ENCODE results near the gene FANCI. TPM values are rescaled to one million over a fixed set of nuclear protein-coding genes. Genes with fewer than 3 reads are reported as not detected.

The FANCI gene
- total RNA-seq, 2 experiments from 2014 or later = 6.1 to 7.1 TPM

GRCh38 chr15:89362203-89363101 lies 118.7 kb downstream of the FANCI start:
- no peaks in the 10 kb centered on the region for H3K36me3 Mint-ChIP-seq (ENCODE audit: low read depth)
- Histone ChIP-seq H3K4me3 (ENCODE audit: low read length) (no peak overlapping the region), H3K36me3 (ENCODE audit: insufficient read depth, low read length) (no peaks in the 10 kb centered on the region), H3K9me3 (ENCODE audit: control insufficient read depth in 1 of 2, insufficient read depth in 1 of 2, low read length in 2 of 2) (peaks cover 0 to 62% of the 10 kb centered on the region in 2 experiments), H3K4me1 (ENCODE audit: insufficient read depth, low read length) (peaks cover 45% of the 10 kb centered on the region), H3K27me3 (ENCODE audit: control insufficient read depth in 1 of 2, insufficient read depth in 2 of 2, low read length in 2 of 2) (peaks cover 90 to 92% of the 10 kb centered on the region in 2 experiments), H3K27ac (ENCODE audit: low read depth in 1 of 2, low read length in 2 of 2) (no peak overlapping the region)
- no peak for TF ChIP-seq CTCF (IDR thresholded peaks at IDR 0.05)
- POLR2A ChIA-PET = no interaction called here
- intact Hi-C loops (cut with DNase I, micrococcal nuclease) = no loop called here
- no peak overlapping the region for H3K4me3 Mint-ChIP-seq
- H3K27ac Mint-ChIP-seq = no peak overlapping the region
- DNase-seq (peak in 4 of 14 experiments; percentile 22 to 58 (median 38)), ATAC-seq (ENCODE audit: poor library complexity) (no peak)
- peaks cover 89% of the 10 kb centered on the region for H3K27me3 Mint-ChIP-seq
- H3K9me3 Mint-ChIP-seq = no peaks in the 10 kb centered on the region
- peaks cover 17% of the 10 kb centered on the region for H3K4me1 Mint-ChIP-seq (ENCODE audit: low read depth)
- CTCF ChIA-PET = no interaction called here

- no peak for ATAC-seq (ENCODE audit: poor library complexity)
- no peak for TF ChIP-seq CTCF (IDR thresholded peaks at IDR 0.05)
These were observed 119.4 kb downstream of the FANCI start for GRCh38 chr15:89363133-89363532.

GRCh38 chr15:89363770-89364169 lies 120.0 kb downstream of the FANCI start:
- no peak overlapping the region for H3K4me3 ChIP-seq (ENCODE audit: low read length)
- Mint-ChIP-seq H3K27me3 (peaks cover 81% of the 10 kb centered on the region), H3K4me3 (no peak overlapping the region), H3K27ac (no peak overlapping the region), H3K9me3 (no peaks in the 10 kb centered on the region), H3K4me1 (ENCODE audit: low read depth) (peaks cover 17% of the 10 kb centered on the region), H3K36me3 (ENCODE audit: low read depth) (no peaks in the 10 kb centered on the region)
- intact Hi-C loops (cut with DNase I, micrococcal nuclease) = no loop called here
- no peak overlapping the region for H3K27ac ChIP-seq (ENCODE audit: low read depth in 1 of 2, low read length in 2 of 2)
- DNase-seq (no peak), ATAC-seq (ENCODE audit: poor library complexity) (no peak)
- peaks cover 47% of the 10 kb centered on the region for H3K4me1 ChIP-seq (ENCODE audit: insufficient read depth, low read length)
- ChIA-PET POLR2A (no interaction called here), CTCF (no interaction called here)
- H3K36me3 ChIP-seq (ENCODE audit: insufficient read depth, low read length) = no peaks in the 10 kb centered on the region
- no peak for TF ChIP-seq CTCF (IDR thresholded peaks at IDR 0.05)
- H3K9me3 ChIP-seq (ENCODE audit: control insufficient read depth in 1 of 2, insufficient read depth in 1 of 2, low read length in 2 of 2) = peaks cover 0 to 74% of the 10 kb centered on the region in 2 experiments
- H3K27me3 ChIP-seq (ENCODE audit: control insufficient read depth in 1 of 2, insufficient read depth in 2 of 2, low read length in 2 of 2) = peaks cover 85 to 94% of the 10 kb centered on the region in 2 experiments

More at GRCh38 chr15:89363133-89363532, 119.4 kb downstream of the FANCI start:
- Mint-ChIP-seq H3K4me3 (peak overlapping the region; percentile 48), H3K27ac (no peak overlapping the region), H3K27me3 (peaks cover 84% of the 10 kb centered on the region), H3K9me3 (no peaks in the 10 kb centered on the region), H3K36me3 (ENCODE audit: low read depth) (no peaks in the 10 kb centered on the region), H3K4me1 (ENCODE audit: low read depth) (peaks cover 17% of the 10 kb centered on the region)
- H3K27ac ChIP-seq (ENCODE audit: low read depth in 1 of 2, low read length in 2 of 2) = no peak overlapping the region
- H3K36me3 ChIP-seq (ENCODE audit: insufficient read depth, low read length) = no peaks in the 10 kb centered on the region
- peaks cover 85 to 92% of the 10 kb centered on the region in 2 experiments for H3K27me3 ChIP-seq (ENCODE audit: control insufficient read depth in 1 of 2, insufficient read depth in 2 of 2, low read length in 2 of 2)
- peaks cover 0 to 69% of the 10 kb centered on the region in 2 experiments for H3K9me3 ChIP-seq (ENCODE audit: control insufficient read depth in 1 of 2, insufficient read depth in 1 of 2, low read length in 2 of 2)
- POLR2A ChIA-PET = no interaction called here
- H3K4me1 ChIP-seq (ENCODE audit: insufficient read depth, low read length) = peaks cover 50% of the 10 kb centered on the region
- intact Hi-C loops (cut with DNase I, micrococcal nuclease) = no loop called here
- H3K4me3 ChIP-seq (ENCODE audit: low read length) = no peak overlapping the region
- no peak for DNase-seq
- CTCF ChIA-PET = no interaction called here

Measured in CD4-positive, alpha-beta T cell (primary cell).